ENCODE measurements around the gene IQSEC3.
"Not testable (repeated sequence)": the region's sequence is repeated elsewhere in the genome, so short reads cannot be mapped to it uniquely, and the experiment has no call there.

Gene IQSEC3

GRCh38 chr12:66428-66781, at the start of gene IQSEC3:
Gene IQSEC3 (plus strand): TSS chr12:66767. CDS start chr12:66883, 116 bp downstream.
- not testable (repeated sequence) for DNase-seq

- not testable (repeated sequence) for DNase-seq
Observed at GRCh38 chr12:17370-18340, 48.9 kb upstream of the IQSEC3 start.

- not testable (repeated sequence) for DNase-seq
Observed at GRCh38 chr12:18821-19567, 47.6 kb upstream of the IQSEC3 start.

GRCh38 chr12:19906-20305, 46.7 kb upstream of the IQSEC3 start:
- not testable (repeated sequence) for DNase-seq

GRCh38 chr12:20757-21156, 45.8 kb upstream of the IQSEC3 start:
- no peak for DNase-seq

GRCh38 chr12:21301-22189, 45.0 kb upstream of the IQSEC3 start:
- no peak for DNase-seq

GRCh38 chr12:22190-22529, 44.4 kb upstream of the IQSEC3 start:
- DNase-seq = no peak

GRCh38 chr12:22530-23201, 43.9 kb upstream of the IQSEC3 start:
- DNase-seq = no peak

GRCh38 chr12:27904-28303, 38.7 kb upstream of the IQSEC3 start:
- not testable (repeated sequence) for DNase-seq

GRCh38 chr12:38775-39174, 27.8 kb upstream of the IQSEC3 start:
- not testable (repeated sequence) for DNase-seq

- DNase-seq = not testable (repeated sequence)
Observed at GRCh38 chr12:39555-40265, 26.9 kb upstream of the IQSEC3 start.

GRCh38 chr12:44352-44751, 22.2 kb upstream of the IQSEC3 start:
- not testable (repeated sequence) for DNase-seq

- not testable (repeated sequence) for DNase-seq
Observed at GRCh38 chr12:45235-45990, 21.2 kb upstream of the IQSEC3 start.

GRCh38 chr12:45991-46358, 20.6 kb upstream of the IQSEC3 start:
- DNase-seq = not testable (repeated sequence)

- not testable (repeated sequence) for DNase-seq
Observed at GRCh38 chr12:46542-46941, 20.0 kb upstream of the IQSEC3 start.

- DNase-seq = not testable (repeated sequence)
Observed at GRCh38 chr12:47699-48226, 18.8 kb upstream of the IQSEC3 start.

GRCh38 chr12:49149-49548, 17.4 kb upstream of the IQSEC3 start:
- DNase-seq = not testable (repeated sequence)

- not testable (repeated sequence) for DNase-seq
Observed at GRCh38 chr12:51087-51486, 15.5 kb upstream of the IQSEC3 start.

- DNase-seq = not testable (repeated sequence)
Observed at GRCh38 chr12:51962-52361, 14.6 kb upstream of the IQSEC3 start.
